Measurements from ENCODE around the gene DRP2.

GRCh38 chrX:101219864-101220346 lies 319 bp downstream of the DRP2 start:
- TF ChIP-seq CTCF (IDR thresholded peaks at IDR 0.05) = no peak
- no peak for TF ChIP-seq POLR2A (IDR thresholded peaks at IDR 0.05)
